ENCODE data around the gene BCL2L11. TPM values are rescaled to one million over a fixed set of nuclear protein-coding genes. Genes with fewer than 3 reads are reported as not detected.

The BCL2L11 gene
- total and polyA plus RNA-seq, 10 of the 15 experiments (the other 5 are each of a cell fraction or from before 2014, with no cell fraction given): 0.29 to 10.1 (median 1.1) TPM

DNA sequence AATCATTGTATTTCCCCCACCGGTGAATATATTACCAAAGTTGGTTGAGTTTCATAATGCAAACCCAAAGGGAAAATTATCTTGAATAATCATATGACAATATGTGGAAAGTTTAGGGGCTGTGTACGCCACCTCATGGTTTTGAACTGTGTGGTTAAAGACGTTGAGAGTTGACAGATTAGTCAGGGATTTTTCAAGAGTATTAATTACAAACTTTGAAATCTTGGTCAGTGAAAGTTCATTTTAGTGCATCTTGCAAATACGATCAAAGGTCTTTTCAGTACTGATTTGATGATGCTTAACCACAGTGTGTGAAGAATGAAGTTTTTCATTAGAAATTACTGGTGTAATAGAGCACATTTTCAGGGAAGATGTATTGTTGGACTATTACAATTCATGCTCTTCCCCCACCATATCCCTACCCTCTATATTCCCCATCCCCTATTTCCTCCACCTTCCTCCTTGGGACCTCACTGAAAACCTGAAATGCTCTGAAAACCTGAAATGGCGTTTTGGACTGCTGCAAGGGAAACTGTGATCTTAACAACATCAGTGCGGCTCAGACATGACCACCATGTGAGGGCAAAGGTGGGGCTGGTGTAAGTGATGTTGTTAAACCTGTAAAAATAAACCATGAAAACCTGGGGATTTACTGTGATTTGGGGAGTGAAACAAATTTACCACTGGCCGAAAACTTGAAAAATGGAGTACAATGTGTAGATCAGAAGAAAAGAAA is 4.5 kb upstream of the BCL2L11 start (continued):
- TF ChIP-seq NR2F1 (conservative IDR thresholded peaks at IDR 0.05) (peak; percentile 98), CREM (IDR thresholded peaks at IDR 0.05; ENCODE audit: low read depth) (peak; percentile 85), CHD2 (IDR thresholded peaks at IDR 0.05; ENCODE audit: borderline replicate concordance, low read depth, low read length) (peak; percentile 53; the same call in 1 of the 2 replicates), POU2F2 (IDR thresholded peaks at IDR 0.05; ENCODE audit: borderline replicate concordance, low read depth, low read length) (0 out of 3 replicates have a peak, but pooled peaks have one; percentile 65), TCF3 (IDR thresholded peaks at IDR 0.05; ENCODE audit: borderline replicate concordance, insufficient read depth, low read depth, low read length) (0 out of 2 replicates have a peak, but pooled peaks have one; percentile 13), DPF2 (IDR thresholded peaks at IDR 0.05) (peak; percentile 90), NBN (IDR thresholded peaks at IDR 0.05) (peak; percentile 42; the same call in 1 of the 2 replicates), RELA (IDR thresholded peaks at IDR 0.05; ENCODE audit: borderline replicate concordance, partially characterized antibody) (no peak), CBX5 (IDR thresholded peaks at IDR 0.05; ENCODE audit: low read depth) (0 out of 2 replicates have a peak, but pooled peaks have one; percentile 27), ASH2L (IDR thresholded peaks at IDR 0.05; ENCODE audit: borderline replicate concordance, low read depth) (no peak), CREB1 (IDR thresholded peaks at IDR 0.05; ENCODE audit: low read depth) (peak; percentile 50; the same call in 1 of the 2 replicates), SMC3 (IDR thresholded peaks at IDR 0.05; ENCODE audit: borderline replicate concordance, low read length) (peak; percentile 41; the same call in 1 of the 2 replicates), IKZF2 (IDR thresholded peaks at IDR 0.05) (peak; percentile 88 to 93), BMI1 (IDR thresholded peaks at IDR 0.05; ENCODE audit: borderline replicate concordance) (peak; percentile 87), CHD1 (IDR thresholded peaks at IDR 0.05; ENCODE audit: low read depth, low read length) (no peak), HDAC2 (IDR thresholded peaks at IDR 0.05) (no peak), ETV6 (conservative IDR thresholded peaks at IDR 0.05 in 1 of 2, IDR thresholded peaks at IDR 0.05 in 1 of 2; ENCODE audit: borderline replicate concordance in 1 of 2, low read depth in 1 of 2) (0 out of 4 replicates have a peak, but pooled peaks of 1 of the 2 experiments have one; percentile 53), CEBPB (IDR thresholded peaks at IDR 0.05; ENCODE audit: borderline replicate concordance in 1 of 2, low read depth in 2 of 2, low read length in 2 of 2) (peak in 1 of 2 experiments; percentile 72; a peak in 1 of 4 replicates), MXI1 (IDR thresholded peaks at IDR 0.05; ENCODE audit: low read depth, low read length) (peak; percentile 74), GATAD2B (conservative IDR thresholded peaks at IDR 0.05; ENCODE audit: low read depth) (0 out of 2 replicates have a peak, but pooled peaks have one; percentile 49), CBFB (IDR thresholded peaks at IDR 0.05; ENCODE audit: low read depth) (peak; percentile 70), PAX5 (IDR thresholded peaks at IDR 0.05; ENCODE audit: borderline replicate concordance, low read depth, low read length) (peak; percentile 81)
- TF ChIP-seq, protein P1, sequence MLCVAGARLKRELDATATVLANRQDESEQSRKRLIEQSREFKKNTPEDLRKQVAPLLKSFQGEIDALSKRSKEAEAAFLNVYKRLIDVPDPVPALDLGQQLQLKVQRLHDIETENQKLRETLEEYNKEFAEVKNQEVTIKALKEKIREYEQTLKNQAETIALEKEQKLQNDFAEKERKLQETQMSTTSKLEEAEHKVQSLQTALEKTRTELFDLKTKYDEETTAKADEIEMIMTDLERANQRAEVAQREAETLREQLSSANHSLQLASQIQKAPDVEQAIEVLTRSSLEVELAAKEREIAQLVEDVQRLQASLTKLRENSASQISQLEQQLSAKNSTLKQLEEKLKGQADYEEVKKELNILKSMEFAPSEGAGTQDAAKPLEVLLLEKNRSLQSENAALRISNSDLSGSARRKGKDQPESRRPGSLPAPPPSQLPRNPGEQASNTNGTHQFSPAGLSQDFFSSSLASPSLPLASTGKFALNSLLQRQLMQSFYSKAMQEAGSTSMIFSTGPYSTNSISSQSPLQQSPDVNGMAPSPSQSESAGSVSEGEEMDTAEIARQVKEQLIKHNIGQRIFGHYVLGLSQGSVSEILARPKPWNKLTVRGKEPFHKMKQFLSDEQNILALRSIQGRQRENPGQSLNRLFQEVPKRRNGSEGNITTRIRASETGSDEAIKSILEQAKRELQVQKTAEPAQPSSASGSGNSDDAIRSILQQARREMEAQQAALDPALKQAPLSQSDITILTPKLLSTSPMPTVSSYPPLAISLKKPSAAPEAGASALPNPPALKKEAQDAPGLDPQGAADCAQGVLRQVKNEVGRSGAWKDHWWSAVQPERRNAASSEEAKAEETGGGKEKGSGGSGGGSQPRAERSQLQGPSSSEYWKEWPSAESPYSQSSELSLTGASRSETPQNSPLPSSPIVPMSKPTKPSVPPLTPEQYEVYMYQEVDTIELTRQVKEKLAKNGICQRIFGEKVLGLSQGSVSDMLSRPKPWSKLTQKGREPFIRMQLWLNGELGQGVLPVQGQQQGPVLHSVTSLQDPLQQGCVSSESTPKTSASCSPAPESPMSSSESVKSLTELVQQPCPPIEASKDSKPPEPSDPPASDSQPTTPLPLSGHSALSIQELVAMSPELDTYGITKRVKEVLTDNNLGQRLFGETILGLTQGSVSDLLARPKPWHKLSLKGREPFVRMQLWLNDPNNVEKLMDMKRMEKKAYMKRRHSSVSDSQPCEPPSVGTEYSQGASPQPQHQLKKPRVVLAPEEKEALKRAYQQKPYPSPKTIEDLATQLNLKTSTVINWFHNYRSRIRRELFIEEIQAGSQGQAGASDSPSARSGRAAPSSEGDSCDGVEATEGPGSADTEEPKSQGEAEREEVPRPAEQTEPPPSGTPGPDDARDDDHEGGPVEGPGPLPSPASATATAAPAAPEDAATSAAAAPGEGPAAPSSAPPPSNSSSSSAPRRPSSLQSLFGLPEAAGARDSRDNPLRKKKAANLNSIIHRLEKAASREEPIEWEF (IDR thresholded peaks at IDR 0.05; ENCODE audit: insufficient replicate concordance, low read depth, low read length): peak; percentile 61
- TF ChIP-seq, protein P2, sequence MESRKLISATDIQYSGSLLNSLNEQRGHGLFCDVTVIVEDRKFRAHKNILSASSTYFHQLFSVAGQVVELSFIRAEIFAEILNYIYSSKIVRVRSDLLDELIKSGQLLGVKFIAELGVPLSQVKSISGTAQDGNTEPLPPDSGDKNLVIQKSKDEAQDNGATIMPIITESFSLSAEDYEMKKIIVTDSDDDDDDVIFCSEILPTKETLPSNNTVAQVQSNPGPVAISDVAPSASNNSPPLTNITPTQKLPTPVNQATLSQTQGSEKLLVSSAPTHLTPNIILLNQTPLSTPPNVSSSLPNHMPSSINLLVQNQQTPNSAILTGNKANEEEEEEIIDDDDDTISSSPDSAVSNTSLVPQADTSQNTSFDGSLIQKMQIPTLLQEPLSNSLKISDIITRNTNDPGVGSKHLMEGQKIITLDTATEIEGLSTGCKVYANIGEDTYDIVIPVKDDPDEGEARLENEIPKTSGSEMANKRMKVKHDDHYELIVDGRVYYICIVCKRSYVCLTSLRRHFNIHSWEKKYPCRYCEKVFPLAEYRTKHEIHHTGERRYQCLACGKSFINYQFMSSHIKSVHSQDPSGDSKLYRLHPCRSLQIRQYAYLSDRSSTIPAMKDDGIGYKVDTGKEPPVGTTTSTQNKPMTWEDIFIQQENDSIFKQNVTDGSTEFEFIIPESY (IDR thresholded peaks at IDR 0.05): no peak

Data from GM12878 (cell line).